A204.1 (cell line): ENCODE measurements around the gene BTAF1.

ENCODE experiments used
- FAIRE-seq: peaks from 2 replicates; lab custom pipeline; 2012; peaks lifted over from hg19 to GRCh38; lab: Jason Lieb, UNC

Gene BTAF1

GRCh38 chr10:91908337-91909116, 15.0 kb upstream of the BTAF1 start:
- FAIRE-seq, result no peak

- no peak for FAIRE-seq
Observed at GRCh38 chr10:91909117-91909677, 14.4 kb upstream of the BTAF1 start, which contains the start of gene FGFBP3. TSS of gene FGFBP3 (minus strand) at chr10:91909486. CDS start at chr10:91908969, 517 bp downstream.

GRCh38 chr10:91910467-91910866, 13.1 kb upstream of the BTAF1 start:
- no peak for FAIRE-seq

- no peak for FAIRE-seq
Observed at GRCh38 chr10:91919651-91920050, 3.9 kb upstream of the BTAF1 start.

DNA sequence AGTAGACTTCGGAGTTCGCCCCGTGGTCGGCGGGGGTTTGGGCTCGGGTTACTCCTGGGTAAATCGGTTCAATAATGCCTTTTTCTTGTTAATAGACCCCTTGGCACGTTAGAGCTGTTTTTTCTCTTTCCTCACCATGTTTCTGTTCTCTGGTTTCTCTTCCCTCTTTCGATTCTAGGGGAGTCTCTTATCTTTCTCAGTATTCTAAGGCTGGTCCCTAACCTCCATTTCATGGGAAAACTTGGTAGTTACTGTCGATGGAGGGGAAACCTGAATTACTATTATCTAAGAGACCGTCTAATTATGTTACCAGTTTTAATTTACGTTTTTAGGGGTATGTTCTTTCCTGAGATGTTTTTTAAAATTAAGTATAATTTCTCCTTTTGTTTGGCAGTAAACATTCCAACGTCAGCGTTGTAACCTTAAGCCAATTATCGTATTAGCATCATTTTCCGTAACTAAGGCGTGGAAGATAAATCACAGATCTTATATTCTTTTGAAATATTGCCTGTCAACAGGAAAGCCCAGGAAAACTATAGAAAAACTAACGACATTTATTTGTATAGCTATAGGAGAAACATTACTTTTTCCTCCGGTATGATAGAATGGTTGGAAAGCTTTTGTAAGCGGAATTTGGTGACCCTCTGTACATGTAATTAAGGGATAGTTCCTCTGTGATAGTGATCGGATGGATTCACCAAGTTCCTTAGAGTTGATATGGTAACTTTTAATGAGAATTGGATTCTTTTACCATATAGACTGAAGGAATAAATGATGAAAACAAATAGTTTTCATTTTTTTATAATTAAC, 847 bp downstream of the BTAF1 start:
- peak; percentile 46 for FAIRE-seq

DNA sequence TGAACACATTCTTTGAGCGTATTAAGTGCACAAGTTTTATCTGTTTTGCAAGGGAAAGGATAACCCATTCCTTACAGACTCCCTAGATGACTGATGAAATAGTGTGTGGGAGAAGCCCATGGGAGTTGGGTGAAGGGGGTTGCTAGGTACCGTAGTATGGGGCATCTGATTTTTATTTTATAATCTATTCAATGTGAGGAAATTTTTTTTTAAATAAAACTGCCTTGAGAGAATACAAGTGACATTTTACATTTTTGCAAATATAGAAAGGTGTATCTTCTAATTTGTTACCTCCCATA, 1.4 kb downstream of the BTAF1 start:
- FAIRE-seq, result no peak

GRCh38 chr10:91930939-91931338, 7.4 kb downstream of the BTAF1 start:
- FAIRE-seq, result no peak

DNA sequence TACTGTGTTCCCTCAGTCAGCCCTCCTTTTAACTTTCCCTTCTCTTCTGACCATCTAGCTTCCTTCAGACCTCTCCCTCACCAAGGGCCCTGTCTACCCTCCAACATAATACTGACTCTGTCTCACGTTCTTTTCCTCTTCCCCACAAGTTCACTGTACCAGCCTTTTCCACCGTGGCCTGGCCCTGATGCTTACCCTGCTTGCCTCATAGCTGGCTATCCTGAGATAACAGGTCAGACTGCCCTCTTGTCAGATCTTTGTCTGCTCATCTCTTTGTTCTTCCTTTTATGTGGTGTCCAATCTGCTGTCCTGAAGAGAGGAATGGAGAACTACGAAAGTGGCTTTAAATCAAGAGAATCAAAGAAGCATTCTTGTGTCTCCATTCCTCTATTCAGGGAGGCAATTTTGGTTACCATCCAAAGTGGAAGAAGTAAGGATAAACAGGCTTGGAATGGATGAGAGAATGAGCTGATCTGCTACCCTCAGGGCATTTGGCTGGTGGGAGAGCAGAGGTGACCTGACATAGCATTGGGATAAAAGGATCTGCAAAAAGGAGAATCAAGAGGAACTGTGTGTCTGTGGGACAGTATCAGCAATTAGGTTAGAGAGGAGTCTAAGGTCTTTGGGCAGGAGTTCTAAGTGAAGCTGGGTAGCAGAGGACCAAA, 8.1 kb downstream of the BTAF1 start:
- FAIRE-seq, result no peak

DNA sequence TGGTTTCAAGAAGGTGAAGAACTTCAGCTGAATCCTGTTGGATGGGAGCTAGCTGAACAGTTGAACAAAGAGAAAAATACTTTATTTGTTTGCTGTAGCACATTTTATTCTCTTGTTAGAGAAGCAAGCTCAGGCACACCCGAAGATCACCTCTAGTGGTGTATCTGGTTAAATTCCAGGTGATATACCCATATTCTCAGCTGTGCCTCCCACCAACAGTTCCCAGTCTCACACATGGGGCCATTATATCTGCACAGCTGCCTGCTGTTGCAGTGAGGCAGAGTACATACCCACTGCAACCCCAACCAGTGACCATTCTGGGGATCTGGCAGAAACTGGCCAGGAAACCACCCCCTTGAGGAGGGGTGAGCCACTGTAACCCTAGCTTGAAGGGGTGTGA, 9.2 kb downstream of the BTAF1 start:
- no peak for FAIRE-seq

GRCh38 chr10:91935886-91936285, 12.3 kb downstream of the BTAF1 start:
- peak; percentile 73 for FAIRE-seq

DNA sequence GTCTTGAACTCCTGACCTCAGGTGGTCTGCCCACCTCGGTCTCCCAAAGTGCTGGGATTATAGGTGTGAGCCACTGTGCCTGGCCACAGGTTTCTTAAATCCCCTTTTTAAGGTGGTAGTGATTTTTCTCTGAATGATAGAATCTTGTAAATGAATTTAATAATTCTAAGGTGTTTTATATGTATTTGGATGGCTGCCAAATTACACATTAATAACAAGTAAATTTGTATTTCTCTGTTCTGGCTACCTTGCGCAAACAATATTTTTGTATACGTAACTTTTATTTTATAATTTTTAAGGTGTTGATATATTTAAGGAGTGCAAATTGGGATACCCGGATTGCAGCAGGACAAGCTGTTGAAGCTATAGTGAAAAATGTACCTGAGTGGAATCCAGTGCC, 16.1 kb downstream of the BTAF1 start:
- no peak for FAIRE-seq

DNA sequence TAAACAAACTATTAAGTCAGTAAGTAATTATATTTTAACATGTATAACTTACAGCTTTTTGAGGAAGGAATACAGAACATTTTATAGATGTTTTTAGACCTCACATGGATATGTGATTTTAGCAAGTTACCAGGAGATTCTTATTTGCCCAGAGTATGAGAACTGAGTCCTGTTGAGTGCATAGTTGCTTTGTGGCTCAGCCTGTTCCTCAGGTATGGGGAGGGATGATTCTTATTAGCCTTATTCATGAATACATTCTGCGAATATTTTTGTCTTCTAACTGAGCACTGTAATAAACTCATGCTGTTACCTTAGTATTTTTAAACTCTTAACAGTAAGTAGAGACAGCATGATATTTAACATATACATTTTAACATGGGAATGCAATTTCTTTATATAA, 17.9 kb downstream of the BTAF1 start:
- no peak for FAIRE-seq

DNA sequence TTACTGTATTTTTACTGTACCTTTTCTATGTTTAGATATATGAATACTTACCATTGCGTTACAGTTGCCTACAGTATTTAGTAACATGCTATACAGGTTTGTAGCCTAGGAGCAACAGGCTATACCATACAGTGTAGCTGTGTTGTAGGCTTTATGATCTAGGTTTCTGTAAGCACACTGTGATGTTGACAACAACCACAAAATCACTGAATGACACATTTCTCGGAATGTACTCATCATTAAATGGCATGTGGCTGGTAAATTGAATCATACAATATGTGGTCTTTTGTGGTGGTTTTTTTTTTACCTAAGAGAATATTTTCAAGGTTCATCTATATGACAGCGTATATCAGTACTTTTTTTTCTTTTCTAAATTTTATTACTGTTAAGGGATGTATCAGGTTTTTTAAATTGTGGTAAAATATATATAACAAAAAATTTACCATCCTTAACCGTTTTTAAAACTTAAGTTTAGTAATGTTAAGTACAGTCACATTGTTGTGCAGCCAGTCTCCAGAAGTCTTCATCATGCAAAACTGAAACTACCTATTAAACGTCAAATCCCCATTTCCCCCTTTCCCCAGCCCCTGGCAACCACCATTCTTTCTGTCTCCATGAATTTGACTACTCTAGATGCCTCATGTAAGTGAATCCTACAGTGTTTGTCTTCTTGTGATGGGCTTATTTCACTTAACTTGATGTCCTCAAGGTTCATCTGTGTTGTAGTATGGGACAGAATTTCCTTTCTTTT, 21.5 kb downstream of the BTAF1 start:
- FAIRE-seq, result peak; percentile 59

GRCh38 chr10:91953600-91954160, 30.1 kb downstream of the BTAF1 start:
- FAIRE-seq, result no peak

DNA sequence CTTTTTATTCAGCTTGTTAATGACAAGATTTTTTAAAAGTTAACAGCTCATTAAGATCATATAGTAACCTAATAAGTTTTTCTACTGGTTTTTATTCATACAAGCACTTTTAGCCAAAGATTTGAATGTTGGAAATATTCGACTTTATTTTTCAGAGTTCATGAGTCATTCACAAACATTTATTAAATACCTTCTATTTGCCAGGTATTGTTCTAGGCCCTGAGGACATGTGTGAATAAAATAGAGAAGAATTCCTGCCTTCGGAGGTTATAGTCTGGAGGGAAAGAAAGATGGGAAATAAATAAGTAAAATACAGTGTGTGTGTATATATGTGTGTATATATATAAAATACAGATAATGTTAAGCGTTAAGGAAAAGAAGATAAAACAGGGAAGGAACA, 31.5 kb downstream of the BTAF1 start:
- no peak for FAIRE-seq

DNA sequence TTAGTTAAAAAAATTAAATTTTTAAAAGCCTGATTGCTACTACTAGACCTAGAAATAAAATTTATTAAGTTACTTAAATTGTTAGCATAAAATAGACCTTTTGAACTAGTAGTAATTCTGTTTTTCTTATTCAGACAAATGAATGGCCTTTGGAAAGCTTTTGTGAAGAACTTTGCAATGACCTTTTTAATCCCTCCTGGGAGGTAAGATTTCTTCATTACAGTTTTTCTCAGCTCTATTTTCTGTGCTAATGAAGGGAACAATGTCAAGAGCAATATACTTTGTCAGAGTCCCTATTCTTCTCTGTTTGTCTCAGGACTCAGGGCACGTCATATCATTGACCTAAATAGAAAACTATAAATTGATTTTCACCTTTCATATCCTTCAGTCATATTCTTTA, 33.5 kb downstream of the BTAF1 start:
- peak; percentile 91 for FAIRE-seq

DNA sequence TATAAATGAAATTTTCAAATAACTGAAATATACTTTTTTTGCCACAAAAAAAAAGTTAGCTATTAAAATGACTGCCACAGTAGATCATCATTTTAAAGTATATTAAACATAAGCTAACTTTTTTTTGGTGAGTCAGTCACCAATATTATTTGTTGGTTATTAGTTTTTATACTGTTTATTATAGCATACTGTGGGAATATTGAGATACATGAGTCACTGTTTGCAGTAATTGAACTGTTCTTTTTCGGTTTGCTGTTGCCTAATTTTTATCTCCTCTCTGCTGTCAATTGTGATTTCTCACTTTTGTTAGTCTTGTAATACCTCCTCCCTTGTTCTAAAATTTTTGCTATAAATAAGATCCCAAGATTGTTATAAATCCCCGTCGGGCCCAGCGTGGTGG, 45.7 kb downstream of the BTAF1 start:
- FAIRE-seq, result peak; percentile 65

GRCh38 chr10:91974960-91975359, 51.4 kb downstream of the BTAF1 start:
- FAIRE-seq, result no peak

DNA sequence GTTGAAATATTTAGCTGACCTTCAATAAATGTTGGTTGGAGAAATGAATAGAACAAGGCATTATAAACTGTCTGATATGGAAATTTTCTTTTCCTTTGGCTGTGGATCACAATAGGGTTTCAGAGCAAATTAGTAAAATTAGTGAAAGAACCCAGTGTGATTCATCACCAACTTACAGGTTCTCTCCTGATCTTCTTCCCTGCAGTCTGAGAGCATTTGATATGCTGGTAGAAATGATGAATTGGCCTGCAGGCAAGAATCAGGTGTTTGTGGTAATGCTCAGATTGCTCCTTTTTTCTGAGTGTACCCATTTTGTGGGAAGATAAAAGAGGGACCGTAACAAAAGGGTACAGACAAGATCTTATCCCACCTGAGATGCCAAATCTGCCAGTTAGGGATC, 51.9 kb downstream of the BTAF1 start:
- no peak for FAIRE-seq

GRCh38 chr10:91976317-91977051, 52.9 kb downstream of the BTAF1 start:
- no peak for FAIRE-seq

- FAIRE-seq, result no peak
Observed at GRCh38 chr10:91977491-91977890, 53.9 kb downstream of the BTAF1 start.
